GM10266 (cell line): ENCODE data around the gene RHOH.

ENCODE experiments used
- DNase-seq: peaks from one replicate; pipeline ENCODE4 v3.0.0; 2012; ENCODE audit errors: extremely low spot score
- TF ChIP-seq, protein P1 (sequence below): IDR thresholded peaks from 2 replicates; pipeline ENCODE4 v1.5.1; 2012; ENCODE audit warnings: mild to moderate bottlenecking, low read depth; ENCODE audit not compliant: control insufficient read depth, insufficient read depth; ENCODE audit errors: missing control alignments

The RHOH gene

GRCh38 chr4:40164459-40164858 is 32.4 kb upstream of the RHOH start:
- no peak for DNase-seq
- TF ChIP-seq, protein P1, sequence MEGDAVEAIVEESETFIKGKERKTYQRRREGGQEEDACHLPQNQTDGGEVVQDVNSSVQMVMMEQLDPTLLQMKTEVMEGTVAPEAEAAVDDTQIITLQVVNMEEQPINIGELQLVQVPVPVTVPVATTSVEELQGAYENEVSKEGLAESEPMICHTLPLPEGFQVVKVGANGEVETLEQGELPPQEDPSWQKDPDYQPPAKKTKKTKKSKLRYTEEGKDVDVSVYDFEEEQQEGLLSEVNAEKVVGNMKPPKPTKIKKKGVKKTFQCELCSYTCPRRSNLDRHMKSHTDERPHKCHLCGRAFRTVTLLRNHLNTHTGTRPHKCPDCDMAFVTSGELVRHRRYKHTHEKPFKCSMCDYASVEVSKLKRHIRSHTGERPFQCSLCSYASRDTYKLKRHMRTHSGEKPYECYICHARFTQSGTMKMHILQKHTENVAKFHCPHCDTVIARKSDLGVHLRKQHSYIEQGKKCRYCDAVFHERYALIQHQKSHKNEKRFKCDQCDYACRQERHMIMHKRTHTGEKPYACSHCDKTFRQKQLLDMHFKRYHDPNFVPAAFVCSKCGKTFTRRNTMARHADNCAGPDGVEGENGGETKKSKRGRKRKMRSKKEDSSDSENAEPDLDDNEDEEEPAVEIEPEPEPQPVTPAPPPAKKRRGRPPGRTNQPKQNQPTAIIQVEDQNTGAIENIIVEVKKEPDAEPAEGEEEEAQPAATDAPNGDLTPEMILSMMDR, result no peak

DNA sequence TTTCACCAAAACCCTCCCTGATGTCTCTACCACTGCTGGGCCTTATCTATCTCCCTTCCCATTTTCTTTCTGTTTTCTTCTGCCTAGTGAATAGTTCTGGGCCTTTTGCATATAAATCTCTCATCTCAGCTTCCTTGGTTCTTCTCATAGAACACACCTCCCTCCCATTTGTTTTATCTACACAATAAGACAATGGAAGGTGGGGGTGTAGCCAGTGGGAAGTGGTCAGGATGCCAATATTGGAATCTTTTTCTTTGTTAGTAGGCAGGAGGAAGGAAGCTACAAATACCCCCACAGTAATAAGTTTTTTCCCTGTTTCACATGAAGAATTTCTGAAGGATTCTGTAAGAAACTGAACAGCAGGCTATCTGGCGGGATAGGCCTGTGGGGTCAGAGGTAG is 30.9 kb upstream of the RHOH start:
- TF ChIP-seq, protein P1, result no peak
- DNase-seq, result no peak

DNA sequence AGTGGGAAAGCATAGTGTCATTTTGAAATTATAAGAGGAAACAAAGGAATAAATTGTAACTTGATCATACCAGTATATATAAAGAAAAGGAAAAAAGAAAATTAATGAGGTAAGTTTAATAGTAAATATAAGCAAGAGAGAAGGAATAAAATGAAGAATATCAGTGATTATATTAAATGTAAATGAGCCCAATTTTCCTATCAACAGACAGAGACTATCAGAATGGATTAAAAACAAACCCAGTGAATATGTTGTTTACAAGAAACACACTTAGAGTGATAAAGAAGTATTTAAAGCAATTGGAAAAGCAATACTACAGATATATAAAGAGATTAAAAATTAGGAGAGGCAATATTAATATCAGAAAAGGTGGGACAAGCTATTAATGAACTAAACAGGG is 28.8 kb upstream of the RHOH start:
- TF ChIP-seq, protein P1, result no peak
- no peak for DNase-seq

- DNase-seq, result no peak
- TF ChIP-seq, protein P1, result no peak
Measured at GRCh38 chr4:40170588-40170987, 26.2 kb upstream of the RHOH start.

GRCh38 chr4:40173470-40173875 is 23.4 kb upstream of the RHOH start:
- TF ChIP-seq, protein P1, result no peak
- DNase-seq, result peak; percentile 35

- no peak for DNase-seq
- TF ChIP-seq, protein P1, result no peak
Measured at GRCh38 chr4:40176602-40177001, 20.2 kb upstream of the RHOH start.

DNA sequence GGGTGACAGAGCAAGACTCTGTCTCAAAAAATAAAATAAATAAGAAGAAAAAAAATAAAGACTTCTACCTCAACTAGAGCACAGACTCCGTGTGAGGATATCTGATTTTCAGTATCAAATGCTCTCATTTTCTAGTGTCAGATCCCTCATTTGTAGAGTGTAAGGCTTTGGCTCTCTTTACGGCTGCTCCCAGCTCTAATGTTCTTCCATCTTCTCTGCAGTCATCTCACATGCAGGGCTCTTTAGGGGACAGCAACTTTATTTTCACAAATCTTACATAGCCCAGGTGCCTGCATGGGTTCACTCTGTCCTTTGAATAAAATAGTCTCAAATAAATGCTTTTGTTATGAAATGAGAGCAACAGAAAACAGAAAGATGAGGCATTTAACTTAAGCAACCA is 19.2 kb upstream of the RHOH start:
- DNase-seq, result no peak
- TF ChIP-seq, protein P1, result no peak

DNA sequence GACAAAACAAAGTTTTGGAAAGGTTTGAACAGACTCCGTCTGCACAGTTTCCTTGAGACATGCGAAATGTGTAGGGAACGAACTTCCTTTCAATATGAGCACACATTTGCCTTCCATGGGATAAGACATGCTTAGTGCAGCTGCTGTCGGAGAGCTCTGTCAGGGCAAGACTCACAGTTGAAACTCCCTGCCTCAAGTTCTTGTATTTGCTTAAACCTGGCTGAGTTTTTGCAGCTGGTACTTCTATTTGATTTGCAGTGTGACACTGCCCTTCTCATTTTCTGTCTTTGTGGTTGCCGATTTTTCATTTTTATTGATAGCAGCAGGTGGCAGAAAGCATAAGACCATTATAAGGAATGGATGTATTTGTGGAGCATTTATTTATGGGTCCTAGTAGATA is 18.2 kb upstream of the RHOH start:
- TF ChIP-seq, protein P1, result no peak
- DNase-seq, result no peak
